AG08395 (cell line): Measurements from ENCODE around the gene PERCC1.

Experiments used
- DNase-seq: peaks from one replicate; pipeline ENCODE4 v3.0.0; 2012; ENCODE audit warnings: mixed read lengths, low spot score

PERCC1 gene

DNA sequence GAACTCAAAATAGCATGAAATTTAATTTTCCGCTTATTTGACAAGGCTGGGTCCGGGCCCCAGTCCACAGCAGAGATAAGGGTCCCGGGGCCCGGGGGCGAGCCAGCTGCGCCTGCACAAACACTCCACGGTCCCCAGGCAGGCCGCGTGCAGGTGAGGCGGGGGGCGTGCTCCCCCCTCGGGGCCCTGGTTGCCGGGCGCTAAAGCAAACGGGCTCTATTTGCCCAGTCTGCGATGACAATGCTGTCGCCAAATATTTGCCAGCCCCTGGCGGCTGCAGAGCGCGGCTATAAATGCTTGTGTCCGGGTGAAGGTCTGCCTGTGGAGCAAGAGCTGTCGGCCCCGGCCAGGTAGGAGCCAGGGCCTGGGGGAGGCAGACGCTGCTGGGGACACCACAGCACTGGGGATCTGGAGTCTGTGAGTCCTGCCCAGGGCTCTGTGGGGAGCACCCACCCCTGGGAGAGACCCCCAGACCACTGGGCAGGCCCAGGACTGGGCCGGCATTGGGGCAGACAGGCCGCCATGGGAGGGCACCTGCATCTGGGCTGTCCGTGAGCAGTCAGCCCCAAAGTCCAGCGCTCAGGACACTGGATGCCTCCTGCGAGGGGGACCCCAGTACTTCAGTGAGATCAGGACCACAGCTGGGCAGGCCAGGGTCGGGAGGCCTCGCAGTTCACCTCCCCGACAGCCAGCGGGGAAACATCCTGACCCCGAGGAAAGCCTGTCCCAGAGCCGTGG, at the start of gene PERCC1:
TSS of gene PERCC1 (plus strand) at position 320 of the 738 bp plus-strand sequence. CDS start 1,516 bp downstream, outside the sequence.
- DNase-seq = no peak

DNA sequence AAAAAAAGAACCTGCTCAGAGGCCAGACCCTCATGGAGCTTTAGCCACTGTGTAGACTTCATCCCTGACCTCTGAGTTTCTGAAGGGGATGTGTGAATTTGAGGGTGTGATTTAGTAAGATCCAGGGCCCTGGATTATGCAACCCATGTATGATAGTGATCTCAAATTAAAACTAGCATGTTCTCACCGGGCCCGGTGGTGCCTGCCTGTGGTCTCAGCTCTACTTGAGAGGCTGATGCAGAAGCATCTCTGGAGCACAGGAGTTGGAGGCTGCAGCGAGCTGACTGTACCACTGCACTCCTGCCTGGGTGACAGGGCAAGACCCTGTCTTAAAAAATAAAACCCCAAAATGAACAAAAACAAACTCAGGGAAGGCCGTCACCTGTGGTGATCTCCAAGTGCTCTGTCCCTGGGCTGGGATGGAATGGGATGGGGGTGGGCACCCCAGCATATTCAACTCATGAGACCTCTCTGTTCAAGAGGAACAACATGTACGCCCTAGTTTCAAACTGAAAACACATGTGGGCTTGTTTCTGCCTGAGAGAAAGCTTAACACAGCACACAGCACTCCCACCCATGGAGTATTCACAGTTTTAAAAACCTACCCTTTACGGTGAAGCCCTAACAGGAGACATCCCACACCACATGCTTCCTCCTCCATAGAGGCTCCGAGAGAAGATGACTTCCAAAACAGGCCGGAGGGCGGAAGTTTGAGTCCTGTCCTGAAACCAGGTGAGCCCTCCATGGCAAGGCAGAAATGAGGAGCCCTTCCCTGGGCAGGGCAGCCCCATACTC, 49.1 kb upstream of the PERCC1 start:
- no peak for DNase-seq

DNA sequence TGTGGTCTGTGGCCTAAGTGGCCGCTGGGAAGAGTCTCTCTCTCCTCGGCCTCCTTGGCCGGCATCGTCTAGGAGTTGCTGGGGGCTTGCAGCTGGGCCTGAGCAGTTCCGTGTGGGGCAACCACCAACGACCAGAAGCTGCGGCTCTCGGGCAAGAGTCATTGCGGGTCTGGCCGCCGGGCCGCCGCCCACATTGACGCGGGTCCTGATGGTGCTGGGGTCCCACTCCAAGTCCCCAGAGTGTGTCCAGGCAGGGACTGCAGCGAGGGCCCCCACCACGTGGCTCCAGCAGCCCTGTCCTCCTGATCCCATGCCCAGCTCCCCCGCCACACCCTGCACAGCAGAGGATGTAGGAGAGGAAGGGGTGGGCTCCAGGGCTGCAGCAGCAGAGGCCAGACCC, 47.3 kb upstream of the PERCC1 start:
- no peak for DNase-seq

DNA sequence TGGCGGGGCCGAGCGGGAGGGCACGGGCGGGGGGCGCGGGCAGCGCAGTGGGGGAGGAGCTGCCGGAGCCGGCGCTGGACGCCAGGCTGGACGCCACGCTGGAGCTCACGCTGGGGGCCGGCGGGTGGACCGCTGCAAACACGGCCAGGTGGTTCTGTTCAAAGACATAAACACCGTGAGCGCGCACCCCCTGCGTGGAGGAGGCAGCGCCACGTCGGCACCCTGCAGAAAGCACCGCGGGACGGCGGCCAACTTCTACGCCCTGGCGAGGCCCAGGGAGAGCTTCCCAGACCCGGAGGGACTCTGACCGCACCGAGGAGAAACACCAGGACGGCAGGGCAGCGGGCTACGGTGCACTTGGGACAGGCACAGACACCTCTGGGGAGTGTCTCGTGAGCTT, 45.6 kb upstream of the PERCC1 start:
- DNase-seq = no peak

DNA sequence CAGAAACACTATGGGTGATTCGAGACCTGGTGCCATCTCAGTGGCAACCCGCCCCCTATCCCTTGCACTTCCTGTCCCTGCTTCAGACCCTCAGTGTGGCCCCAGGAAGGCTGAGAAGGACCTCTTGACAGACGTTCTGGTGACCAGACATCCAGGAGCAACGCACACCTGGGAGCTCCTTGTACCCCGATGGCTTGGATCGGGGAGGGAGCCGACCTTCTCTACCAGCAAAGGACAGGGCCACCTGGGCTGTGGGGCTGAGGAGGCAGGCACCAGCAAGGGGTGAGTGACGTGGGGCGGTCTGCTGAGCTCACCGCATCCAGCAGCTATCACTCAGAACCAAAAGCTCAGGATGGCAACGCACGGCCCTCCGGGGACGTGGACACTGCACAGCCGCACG, 43.5 kb upstream of the PERCC1 start:
- no peak for DNase-seq

DNA sequence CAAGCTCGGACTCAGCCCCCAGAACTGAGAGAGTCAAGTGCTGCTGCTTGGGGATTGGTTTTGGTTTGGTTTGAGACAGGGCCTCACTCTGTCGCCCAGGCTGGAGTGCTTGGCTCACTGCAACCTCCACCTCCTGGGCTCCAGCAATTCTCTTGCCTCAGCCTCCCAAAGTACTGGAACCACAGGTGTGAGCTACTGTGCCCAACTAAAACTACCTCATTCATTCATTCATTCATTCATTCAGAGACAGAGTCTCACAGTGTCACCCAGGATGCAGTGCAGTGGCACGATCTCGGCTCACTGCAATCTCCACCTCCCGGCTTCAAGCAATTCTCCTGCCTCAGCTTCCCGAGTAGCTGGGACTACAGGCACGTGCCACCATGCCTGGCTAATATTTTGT, 41.1 kb upstream of the PERCC1 start:
- no peak for DNase-seq

DNA sequence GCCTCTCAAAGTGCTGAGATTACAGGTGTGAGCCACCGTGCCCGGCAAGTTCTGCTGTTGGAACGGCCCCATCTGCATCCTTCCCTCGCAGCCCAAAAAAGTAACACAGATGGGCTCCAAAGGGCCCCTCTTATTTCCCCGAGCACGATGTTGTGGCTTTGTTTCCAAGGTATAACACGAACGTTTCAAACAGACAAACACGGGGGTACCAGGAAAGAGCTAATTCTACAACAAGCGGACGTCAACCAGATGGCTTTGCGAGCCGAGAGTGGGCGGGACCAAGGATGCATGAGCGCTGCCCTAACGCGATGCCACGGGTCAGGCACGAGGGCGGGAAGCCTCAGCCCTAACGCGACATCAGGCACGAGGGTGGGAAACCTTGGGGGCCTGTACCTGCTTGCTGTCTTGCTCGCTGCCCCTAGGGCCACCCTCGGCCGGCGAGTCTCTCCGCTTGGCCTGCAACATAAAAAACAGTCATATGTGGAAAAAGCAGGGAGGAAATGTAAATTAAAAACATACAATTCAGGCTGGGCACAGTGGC, 40.6 kb upstream of the PERCC1 start:
- DNase-seq = no peak

DNA sequence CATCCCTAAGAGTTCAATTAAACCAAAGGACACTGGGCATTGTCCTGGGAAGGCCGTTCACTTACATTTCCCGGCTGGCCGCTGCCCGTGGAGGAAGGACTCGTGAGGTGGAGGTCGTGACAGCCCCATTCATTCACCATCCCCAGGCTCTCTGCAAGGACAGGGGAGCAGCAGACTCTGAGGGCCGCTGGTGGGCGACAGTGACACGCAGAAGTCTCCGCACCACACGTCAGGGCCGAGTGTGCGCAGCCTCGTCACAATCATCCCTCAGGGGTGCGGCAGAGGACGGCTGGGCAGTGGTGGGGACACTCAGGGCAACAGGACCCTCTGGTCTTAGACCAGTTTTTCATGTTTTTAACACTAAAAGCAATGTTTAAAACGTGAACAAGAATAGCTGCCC, 38.1 kb upstream of the PERCC1 start:
- DNase-seq = no peak

DNA sequence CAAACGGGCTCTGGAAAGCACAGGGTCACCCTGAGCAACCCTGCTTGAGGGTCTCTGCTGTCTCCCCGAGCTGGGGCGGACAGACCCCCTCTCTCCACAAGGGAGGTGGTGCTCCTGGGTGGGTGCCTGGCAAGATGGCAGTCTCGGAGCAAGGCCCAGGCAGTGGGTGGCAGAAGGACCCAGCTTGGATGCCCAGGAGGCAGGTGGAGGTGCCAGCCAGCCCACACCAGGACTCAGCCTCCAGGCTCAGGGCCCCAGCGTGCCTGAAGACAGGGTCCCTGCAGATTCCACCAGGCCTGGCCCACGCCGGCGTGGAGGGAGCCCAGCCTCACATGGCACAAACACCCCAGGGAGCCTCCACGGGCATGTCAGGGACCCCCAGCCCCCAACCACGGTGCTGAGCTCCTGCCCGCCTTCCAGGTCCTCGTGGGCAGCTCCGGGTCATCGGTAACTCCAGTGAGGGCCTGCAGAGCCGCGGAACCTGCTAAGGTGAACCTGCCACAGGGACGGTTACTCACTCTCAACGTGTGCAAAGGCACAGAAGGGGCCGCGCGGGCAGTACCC, 37.2 kb upstream of the PERCC1 start:
- no peak for DNase-seq

DNA sequence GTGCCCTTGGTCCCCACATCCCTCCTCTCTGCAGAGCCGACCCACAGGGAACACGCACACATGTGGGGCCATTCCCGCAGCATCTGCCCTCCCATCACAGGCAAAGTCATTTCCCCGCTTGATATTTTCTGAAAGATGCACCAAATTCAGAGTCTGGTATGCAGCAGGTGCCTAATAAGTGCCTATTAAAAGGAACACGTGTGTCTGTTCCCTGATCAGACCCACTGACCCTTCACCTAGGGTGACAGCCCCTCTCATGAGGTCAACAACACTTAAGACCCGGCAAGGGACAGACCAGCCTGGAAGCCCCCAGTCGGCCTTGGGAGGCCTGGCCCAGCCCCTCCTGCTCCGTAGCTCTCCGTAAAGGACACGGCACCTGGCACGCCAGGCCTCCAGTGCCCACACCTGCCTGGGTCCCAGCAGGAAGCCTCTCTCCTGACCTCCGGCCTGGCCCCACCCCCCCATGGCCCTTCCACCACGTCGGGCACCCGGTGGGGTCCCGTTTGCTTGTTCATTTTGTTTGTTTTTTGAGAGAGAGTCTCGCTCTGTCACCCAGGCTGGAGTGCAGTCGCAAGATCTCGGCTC, 36.4 kb upstream of the PERCC1 start:
- DNase-seq = no peak

DNA sequence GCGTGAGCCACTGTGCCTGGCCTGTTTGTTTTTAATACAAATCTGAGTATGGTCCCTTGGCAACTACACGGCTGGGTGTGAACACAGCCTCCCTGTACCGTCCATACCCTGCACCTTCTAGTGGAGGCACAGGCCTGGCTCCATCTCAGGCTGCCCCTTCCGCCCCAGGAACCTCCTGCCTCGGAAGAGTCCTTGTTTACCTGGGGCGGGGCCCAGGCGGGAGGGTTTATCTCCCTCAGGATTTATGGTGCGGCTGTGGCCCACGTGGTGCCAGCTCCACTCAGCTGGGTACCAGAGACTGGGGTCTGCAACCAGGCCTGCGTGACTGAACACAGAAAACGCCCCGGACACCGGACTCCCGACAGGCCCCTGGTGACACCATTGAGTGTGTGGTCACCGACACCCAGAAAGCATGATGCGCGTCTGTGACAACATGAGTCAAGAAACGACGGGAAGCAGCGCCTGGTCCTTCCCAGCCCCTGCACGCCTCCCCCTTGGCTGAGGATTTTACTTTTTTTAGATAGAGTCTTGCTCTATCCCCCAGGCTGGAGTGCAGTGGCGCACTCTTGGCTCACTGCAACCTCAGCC, 35.3 kb upstream of the PERCC1 start:
- no peak for DNase-seq

DNA sequence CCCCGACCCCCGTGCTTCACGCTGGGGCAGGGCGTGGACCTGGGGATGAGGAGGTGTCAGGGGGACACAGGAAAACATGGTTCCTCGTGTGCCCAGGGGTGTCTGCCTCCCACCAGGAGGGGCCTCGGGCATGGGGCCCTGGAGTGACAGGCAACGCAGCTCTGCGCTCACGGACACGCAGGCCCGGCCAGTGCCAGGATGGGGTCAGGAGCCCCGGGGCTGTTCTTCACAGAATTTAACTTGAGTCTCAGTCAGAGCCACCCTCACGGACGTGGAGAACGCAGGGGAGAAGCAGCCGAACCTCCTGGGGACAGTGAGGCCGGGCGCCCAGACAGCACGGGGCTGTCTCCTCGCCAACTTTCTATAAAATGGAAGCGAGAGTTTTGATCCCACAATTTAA, 33.1 kb upstream of the PERCC1 start:
- DNase-seq = no peak

DNA sequence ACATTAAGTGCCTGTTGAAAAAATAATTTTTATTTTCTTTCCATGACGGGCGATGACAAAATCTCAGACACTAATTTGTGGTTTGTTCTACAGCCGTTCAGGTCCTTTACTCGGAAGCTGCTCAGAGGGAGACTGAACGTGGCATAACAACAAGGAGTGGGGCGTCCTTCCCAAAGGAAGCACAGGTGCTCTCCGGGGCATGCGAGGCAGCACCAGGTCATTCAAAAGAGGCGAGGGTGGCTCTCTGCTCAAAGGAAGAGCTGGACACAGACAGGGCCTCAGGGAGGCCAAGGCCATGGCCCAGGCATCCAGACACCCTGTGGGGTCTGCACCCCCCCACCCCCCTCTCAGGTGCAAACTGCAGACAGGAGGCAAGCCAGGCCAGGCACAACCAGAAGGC, 32.5 kb upstream of the PERCC1 start:
- DNase-seq = no peak

DNA sequence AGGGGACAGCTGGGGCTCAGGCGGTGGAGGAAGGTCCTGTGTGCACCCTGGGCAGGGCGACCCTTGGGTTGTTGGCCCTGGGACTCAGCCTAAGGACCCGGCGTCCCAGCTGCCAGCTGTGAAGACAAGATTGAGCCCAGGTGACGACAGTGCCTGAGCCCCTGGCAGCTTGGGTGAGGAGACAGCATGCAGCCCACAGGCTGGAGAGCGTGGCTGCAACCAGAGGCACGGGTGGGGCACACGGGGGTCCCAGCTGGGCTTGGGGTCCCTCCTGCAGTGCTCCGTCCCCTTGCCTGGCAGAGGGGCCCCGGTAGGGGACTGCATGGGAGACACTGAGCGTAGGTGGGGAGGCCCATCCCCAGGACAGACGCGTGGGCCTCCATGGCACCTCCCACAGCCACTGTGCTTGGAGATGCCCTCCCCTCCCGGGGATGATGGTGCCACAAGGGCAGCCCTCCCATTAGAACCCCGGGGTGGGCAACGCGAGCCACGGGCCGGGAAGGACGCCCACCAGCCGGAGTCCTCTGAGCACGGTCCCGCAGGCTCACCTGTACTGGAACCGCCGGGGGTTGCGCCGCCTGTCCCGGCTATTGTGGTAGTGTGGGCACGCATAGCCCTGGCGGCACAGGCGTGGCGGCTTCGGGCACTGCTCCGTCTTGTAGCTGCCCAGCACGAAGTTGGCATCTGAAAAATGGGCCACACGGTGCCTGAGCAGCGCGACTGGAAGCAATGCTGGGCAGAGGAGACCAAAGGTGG, 31.9 kb upstream of the PERCC1 start:
- DNase-seq = no peak

DNA sequence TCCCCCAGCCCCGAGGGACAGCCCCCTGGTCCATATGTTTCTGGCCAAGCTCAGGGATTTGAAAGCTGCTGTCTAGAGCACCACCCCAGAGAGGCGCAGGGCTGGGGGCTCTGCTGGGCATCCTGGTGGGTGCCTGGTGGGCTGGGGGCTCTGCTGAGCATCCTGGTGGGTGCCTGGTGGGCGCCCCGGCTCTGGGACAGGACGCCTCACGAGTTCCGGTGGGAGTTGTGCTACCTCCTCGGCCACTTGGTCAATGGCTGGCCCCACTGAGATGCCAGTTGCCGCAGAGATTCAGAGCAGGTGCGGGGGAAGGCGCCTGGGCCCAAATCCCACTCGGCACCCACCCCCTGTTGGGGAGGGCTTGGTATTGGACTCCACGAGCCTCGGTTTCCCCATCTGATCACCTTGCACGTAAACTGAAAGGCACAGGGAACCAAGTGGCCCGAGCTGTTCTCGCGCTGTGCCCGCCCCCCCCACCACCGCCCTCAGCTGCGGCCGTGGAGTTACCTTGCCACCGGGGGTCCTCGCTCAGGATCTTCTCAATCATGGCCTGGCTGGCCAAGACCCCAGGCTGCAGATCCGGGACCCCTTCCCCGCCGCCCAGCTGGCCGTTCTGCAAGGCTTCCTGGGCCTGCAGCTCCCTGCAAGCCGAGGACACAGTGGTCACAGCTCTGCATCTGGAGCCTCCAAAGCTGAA, 29.7 kb upstream of the PERCC1 start:
- no peak for DNase-seq

DNA sequence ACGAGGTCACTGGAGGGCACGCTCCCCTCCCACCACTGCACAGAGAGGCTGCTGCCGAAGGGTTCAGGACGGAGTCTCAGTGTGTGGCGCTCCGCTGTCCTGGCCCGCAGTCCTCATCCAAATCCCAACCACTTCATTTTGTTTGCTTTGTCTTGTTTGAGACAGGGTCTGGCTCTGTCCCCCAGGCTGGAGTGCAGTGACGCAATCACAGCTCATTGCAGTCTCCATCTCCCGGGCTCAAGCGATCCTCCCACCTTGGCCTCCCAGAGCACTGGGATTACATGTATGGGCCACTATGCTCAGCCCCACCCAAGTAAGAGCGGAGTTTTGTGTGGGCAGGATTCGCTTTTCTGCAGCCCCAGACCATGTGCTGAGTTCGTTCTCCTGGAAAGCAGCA, 29.1 kb upstream of the PERCC1 start:
- DNase-seq = no peak

DNA sequence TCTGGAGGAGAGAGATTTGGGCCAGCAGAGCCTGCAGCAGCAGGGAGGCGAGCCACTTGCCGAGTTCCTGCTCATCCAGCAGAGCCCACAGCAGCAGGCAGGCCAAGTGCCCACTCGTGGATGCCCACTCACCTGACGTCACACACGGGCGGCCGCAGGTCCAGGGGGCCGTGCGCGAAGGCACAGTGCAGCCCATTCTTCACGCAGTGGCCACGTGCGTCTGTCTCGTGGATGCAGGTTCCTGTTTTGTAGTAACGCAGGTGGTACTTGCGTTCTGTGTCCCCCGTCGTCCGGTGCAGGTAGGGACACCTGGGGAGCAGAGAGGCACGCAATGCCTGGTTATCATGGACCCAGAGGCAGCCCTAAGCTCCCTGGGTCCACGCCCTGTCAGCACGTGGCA, 27.8 kb upstream of the PERCC1 start:
- no peak for DNase-seq

DNA sequence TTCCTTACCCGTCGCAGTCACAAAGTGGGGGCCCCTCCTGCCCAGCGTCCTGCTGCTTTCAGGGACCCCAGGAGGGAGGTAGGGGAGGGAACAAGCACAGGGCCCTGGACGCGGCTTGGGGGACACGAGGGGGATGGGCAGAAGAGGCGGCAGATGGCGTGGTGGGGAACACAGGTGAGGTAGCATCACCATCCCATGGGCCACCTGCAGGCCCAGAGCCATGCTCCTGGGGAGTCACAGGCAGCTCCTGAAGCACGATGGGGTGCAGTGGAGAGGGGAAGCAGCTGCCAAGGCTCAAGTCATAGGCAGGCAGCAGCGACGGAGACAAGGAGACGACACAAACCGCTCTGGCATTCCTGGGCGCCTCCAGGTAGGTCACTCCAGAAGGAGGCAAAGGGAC, 27.1 kb upstream of the PERCC1 start:
- no peak for DNase-seq

DNA sequence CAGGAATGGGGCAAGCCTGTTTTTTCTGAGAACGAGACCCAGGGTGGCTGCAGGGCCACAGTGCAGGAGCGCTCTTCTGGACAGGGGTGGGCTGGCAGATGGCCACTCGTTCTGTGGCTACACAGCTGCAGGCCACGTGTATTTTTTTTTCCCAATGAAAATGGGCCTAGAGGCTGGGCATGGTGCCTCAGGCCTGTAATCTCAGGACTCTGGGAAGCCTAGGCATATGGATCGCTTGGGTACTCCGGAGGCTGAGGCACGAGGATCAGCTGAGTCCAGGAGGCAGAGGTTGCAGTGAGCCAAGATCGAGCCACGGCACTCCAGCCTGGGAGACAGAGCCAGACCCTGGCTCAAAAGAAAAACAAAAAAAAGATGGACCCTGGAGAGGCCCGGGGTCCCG, 23.1 kb upstream of the PERCC1 start:
- peak; percentile 55 for DNase-seq

DNA sequence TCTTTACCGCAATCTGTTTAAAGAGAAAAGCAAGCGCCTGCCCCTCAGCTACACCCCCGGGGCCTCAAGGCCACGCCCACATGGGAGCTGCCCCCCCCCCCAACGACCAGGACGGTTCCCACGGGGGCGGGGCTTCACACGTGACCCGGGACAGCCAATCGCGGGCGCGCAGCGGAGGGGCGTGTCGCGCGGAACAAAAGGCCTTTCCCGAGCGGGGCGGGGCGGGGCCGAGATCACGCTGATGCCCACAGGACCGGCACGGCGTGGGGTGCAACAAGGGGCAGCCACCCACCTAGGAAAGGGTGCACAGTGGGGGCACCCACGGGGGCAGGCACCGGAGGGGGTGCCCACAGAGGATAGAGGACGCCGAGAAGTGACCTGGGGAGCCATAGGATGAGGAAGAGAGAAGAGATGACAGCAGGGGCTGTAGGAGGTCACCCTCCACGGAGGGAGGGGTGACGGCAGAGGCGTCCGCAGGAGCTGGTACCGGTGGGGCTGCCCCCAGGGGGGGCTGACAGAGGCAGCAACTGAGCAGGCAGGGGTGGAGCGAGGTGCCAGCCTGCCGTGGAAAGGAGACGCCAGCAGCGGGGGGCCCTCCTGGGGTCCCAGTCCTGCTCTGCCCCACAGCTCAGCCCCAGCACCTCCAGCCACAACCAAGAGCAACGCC, 22.6 kb upstream of the PERCC1 start:
- DNase-seq = peak; percentile 98
